ENCODE results near the gene ZDHHC18. TPM values are rescaled to one million over a fixed set of nuclear protein-coding genes. Genes with fewer than 3 reads are reported as not detected.
A peak's percentile ranks its signal among the peaks of the same experiment; 100 is the strongest.

Gene ZDHHC18
- total RNA-seq, 1 donor from 2014 or later, result 30.4 TPM

- TF ChIP-seq EZH2 (IDR thresholded peaks at IDR 0.05) (no peak), CTCF (IDR thresholded peaks at IDR 0.05) (no peak)
- no peaks in the 10 kb centered on the region for H3K9me3 ChIP-seq (ENCODE audit: low read depth)
- Mint-ChIP-seq H3K9me3 (no peaks in the 10 kb centered on the region), H3K36me3 (peaks cover 18% of the 10 kb centered on the region), H3K4me1 (peaks cover 14% of the 10 kb centered on the region), H3K27me3 (ENCODE audit: insufficient read depth, low read depth) (no peaks in the 10 kb centered on the region), H3K4me3 (no peak overlapping the region), H3K27ac (no peak overlapping the region)
- H4K20me1 ChIP-seq (ENCODE audit: low read depth), result no peaks in the 10 kb centered on the region
- no peak overlapping the region for H3K4me2 ChIP-seq
- H2AFZ ChIP-seq (replicated peaks), result no peak overlapping the region
- H3K36me3 ChIP-seq, result no peaks in the 10 kb centered on the region
- no peak overlapping the region for H3K4me3 ChIP-seq
- peak overlapping the region; percentile 13 for H3K9ac ChIP-seq
- peaks cover 11% of the 10 kb centered on the region for H3K4me1 ChIP-seq
- no peaks in the 10 kb centered on the region for H3K27me3 ChIP-seq
- no peak for DNase-seq (ENCODE audit: low spot score)
- peaks cover 25% of the 10 kb centered on the region for H3K79me2 ChIP-seq (ENCODE audit: low read depth)
- H3F3A ChIP-seq (ENCODE audit: low read depth), result peaks cover 16% of the 10 kb centered on the region
- no peak overlapping the region for H3K27ac ChIP-seq
Measured at GRCh38 chr1:26894263-26894662, 67.8 kb downstream of the ZDHHC18 start.

- peak overlapping the region; percentile 64 for H3K4me3 Mint-ChIP-seq
- Histone ChIP-seq H3K4me1 (peaks cover 9% of the 10 kb centered on the region), H3K79me2 (ENCODE audit: low read depth) (peaks cover 28% of the 10 kb centered on the region), H3F3A (ENCODE audit: low read depth) (peaks cover 11% of the 10 kb centered on the region), H4K20me1 (ENCODE audit: low read depth) (no peaks in the 10 kb centered on the region), H3K27ac (no peak overlapping the region), H3K4me3 (no peak overlapping the region), H3K9me3 (ENCODE audit: low read depth) (no peaks in the 10 kb centered on the region), H2AFZ (replicated peaks) (no peak overlapping the region), H3K27me3 (no peaks in the 10 kb centered on the region), H3K9ac (no peak overlapping the region), H3K36me3 (no peaks in the 10 kb centered on the region), H3K4me2 (no peak overlapping the region)
- no peaks in the 10 kb centered on the region for H3K9me3 Mint-ChIP-seq
- peaks cover 3% of the 10 kb centered on the region for H3K27me3 Mint-ChIP-seq (ENCODE audit: insufficient read depth, low read depth)
- no peak for TF ChIP-seq EZH2phosphoT487 (IDR thresholded peaks at IDR 0.05)
- TF ChIP-seq EZH2 (IDR thresholded peaks at IDR 0.05), result no peak
- no peak for TF ChIP-seq CTCF (IDR thresholded peaks at IDR 0.05)
- peaks cover 15% of the 10 kb centered on the region for H3K4me1 Mint-ChIP-seq
- no peak for DNase-seq (ENCODE audit: low spot score)
- H3K36me3 Mint-ChIP-seq, result peaks cover 18% of the 10 kb centered on the region
- no peak overlapping the region for H3K27ac Mint-ChIP-seq
Measured at GRCh38 chr1:26897351-26897750, 70.9 kb downstream of the ZDHHC18 start.

- Histone ChIP-seq H3K9me3 (ENCODE audit: low read depth) (no peaks in the 10 kb centered on the region), H3K27ac (peak within 1 kb of the TSS; percentile 84), H3K4me3 (peak within 1 kb of the TSS; percentile 90), H3K27me3 (no peaks in the 10 kb centered on the region), H2AFZ (replicated peaks) (peak within 1 kb of the TSS; percentile 95), H3K36me3 (no peaks in the 10 kb centered on the region), H3K79me2 (ENCODE audit: low read depth) (peaks cover 28% of the 10 kb centered on the region), H4K20me1 (ENCODE audit: low read depth) (no peaks in the 10 kb centered on the region), H3K9ac (peak within 1 kb of the TSS; percentile 98), H3K4me2 (peak within 1 kb of the TSS; percentile 82), H3F3A (ENCODE audit: low read depth) (peaks cover 12% of the 10 kb centered on the region), H3K4me1 (peaks cover 9% of the 10 kb centered on the region)
- peak within 1 kb of the TSS; percentile 85 for H3K27ac Mint-ChIP-seq
- TF ChIP-seq EZH2phosphoT487 (IDR thresholded peaks at IDR 0.05) (no peak), CTCF (IDR thresholded peaks at IDR 0.05) (no peak), EZH2 (IDR thresholded peaks at IDR 0.05) (no peak)
- DNase-seq (ENCODE audit: low spot score), result peak; percentile 97
- H3K4me3 Mint-ChIP-seq, result peak within 1 kb of the TSS; percentile 90
- H3K36me3 Mint-ChIP-seq, result peaks cover 4% of the 10 kb centered on the region
- no peaks in the 10 kb centered on the region for H3K9me3 Mint-ChIP-seq
- peaks cover 3% of the 10 kb centered on the region for H3K27me3 Mint-ChIP-seq (ENCODE audit: insufficient read depth, low read depth)
- peaks cover 15% of the 10 kb centered on the region for H3K4me1 Mint-ChIP-seq
Measured at GRCh38 chr1:26900001-26900814, 73.7 kb downstream of the ZDHHC18 start, which contains the start of gene GPATCH3. Gene GPATCH3 (minus strand): TSS chr1:26900467. CDS start chr1:26900442, 25 bp downstream.
